Limb (tissue), 2 donors: ENCODE results near the gene ACCSL.

Source experiments
- DNase-seq, 2 donors: peaks; one replicate each; pipeline ENCODE4 v3.0.0-alpha.2; 2016; ENCODE audit errors: extremely low spot score in 2 of 2

ACCSL gene

DNA sequence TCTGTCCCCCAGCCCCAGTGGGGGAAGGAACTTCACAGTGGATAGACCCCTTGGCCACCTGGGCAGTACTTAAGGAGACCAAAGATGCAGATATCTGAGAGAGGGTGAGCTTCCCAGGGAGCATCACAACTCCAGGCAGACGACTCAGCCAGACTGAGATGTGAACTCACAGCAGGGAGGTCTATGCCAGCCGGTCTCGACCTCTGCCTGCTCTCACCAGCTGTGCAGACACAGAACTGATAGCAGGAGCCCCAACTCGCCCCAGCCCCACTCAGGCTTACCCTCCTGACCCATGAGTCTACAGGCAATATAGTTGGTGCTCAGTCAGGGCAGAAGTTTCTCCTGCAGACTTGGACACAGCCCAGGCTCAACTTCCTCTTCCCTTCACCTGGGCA, 29.7 kb upstream of the ACCSL start:
- DNase-seq: no peak

DNA sequence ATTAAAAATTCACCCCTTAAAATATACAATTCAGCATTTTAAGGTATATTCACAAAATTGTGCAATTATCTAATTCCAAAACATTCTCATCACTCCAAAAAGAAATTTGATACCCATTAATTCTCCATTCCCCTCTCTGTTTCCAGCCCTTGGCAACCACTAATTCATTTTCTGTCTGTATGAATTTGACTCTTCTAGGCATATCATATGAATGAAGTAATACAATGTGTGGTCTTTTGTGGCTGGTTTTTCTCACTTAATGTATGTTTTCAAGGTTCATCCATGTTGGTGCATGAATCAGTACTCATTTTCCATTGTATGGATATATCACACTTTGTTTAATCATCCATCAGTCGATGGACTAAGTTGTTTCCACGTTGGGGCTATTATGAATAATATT, 29.0 kb upstream of the ACCSL start:
- no peak for DNase-seq

DNA sequence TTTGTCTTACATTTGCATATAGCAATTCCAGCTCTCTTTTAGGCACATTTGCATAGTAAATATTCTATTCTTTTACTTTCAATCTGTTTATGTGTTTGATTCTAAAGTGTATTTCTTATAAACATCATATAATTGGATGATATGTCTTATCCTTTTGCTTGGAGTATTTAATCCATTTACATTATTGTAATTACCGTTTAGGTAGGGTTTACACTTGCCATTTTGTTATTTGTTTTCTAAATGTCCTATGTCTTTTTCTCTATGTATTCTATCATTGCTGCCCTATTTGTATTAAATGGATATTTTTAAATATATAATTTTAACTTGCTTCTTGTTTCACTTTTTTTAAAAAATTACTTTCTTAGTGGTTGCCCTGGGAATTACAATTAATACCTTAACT, 22.8 kb upstream of the ACCSL start:
- no peak for DNase-seq

DNA sequence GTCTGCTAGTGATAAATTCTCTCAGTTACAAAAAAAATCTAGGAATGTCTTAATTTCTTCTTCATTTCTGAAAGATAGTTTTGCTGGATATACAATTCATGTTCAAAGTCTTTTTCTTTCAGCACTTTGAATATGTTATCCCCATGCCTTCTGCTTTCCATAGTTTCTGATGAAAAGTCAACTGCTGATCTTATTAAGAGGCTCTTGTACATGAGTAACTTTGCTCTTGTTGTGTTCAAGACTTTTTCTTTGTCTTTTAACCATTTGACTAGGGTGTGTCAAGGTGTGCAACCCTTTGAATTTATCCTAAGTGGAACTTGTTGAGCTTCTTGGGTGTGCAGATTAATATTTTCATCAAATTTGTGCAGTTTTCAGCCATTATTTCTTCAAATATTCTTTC, 22.1 kb upstream of the ACCSL start:
- DNase-seq: no peak

DNA sequence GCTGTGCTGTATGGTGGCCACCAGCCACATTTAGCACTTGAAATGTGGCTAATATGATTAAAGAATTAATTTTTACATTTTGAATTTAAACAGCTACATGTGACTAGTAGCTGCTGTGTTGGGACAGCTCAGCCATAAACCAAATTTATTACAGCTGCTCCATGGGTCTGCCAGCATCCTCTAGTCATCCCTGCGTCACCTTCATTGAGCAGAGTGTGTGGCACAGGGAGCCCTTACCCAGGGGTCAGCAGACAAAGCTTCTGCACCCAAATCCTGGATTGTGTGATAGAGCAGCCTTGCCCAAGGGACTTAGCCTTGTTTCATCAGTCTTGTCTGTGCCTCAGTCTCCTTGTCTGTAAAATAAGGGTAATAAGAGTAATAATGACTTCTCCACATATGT, 19.4 kb upstream of the ACCSL start:
- no peak for DNase-seq

DNA sequence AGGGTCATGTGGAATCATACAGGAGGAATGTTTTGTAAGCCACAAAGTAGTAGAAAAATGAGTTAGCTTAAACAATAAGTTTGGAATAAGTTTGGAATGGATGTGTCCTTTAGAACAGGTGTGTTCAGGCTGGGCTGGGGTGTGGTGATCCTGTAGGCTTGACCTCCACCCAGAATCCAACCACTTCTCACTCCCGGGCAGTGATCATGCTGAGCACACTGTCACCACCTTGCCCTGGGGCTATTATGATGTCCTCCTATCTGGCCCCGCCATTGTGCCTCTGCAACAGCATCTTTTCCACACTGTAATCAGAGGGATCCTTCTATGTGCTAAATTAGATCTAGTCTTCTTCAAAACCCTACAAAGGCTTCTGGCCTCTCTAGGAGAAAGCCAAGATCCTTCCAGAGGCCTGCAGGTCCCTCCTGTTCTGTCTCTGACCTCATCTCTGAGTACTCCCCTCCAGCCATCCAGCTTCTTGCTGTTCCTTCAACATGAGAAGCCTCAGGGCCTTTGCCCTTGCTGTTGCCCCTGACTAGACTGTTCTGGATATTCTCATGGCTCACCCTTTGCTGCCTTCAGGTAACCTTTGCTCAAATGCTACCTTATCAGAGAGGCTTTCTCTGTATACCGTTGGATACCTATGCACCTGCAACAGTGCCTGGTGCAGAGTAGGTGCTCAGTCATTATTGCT, 18.8 kb upstream of the ACCSL start:
- no peak for DNase-seq

DNA sequence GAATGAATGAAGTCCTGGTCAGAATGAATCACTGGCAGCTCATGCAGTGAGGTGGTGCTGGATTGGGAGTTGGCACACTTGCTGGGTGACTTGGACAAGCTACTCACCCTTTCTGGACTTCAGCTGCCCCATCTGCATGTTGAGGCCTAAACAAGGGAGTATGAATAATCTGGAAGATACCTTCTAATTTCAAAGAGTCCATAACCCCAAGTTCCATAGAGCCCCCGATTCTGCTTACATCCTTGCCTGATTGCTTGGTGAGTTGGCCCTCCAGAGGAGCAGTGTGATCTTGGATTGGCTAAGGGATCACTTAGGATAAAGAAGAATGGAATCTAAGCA, 18.3 kb upstream of the ACCSL start:
- no peak for DNase-seq

DNA sequence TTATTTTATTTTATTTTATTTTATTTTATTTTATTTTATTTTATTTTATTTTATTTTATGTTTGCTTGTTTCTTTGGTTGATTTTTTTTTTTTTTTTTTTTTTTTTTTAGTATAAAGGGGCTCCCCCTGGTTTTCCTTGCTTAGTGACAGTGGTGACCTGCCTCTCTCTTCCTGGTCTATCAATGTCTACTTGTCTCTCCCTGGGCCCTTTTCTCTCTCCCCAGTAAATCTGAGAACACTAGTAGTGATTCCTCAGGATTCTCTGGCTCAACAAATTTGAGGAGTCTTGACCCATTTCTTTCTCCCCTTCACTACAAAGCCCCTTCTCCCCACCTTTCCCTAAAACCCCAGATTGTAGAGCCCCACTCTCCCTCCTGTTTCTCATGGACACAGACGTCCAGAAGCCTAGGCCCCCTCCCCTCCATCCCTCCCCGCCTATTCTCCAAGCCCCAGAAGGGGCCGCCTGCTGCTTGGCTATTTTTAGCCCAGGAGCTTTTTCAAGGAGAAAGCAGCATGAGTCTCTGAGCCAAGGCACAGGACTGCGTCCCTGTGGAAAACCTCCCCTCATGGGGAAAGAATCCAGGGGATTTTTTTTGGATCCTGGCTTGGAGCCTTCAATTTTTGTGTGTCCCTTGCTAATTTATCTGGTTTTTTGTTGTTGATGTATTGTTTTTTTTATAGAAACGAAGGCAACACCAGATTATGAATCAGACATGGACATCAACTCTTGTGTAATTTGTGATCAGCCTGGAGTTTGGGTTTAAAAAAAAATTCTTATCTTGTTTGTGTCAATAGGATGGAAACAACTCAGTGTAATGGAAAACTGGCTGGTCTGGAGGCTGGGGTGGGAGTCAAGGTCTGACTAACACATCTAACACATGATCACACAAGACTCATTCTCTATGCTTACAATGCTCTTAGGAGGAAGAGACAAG, 17.5 kb upstream of the ACCSL start:
- peak in 1 of 2 donors; percentile 24 for DNase-seq

DNA sequence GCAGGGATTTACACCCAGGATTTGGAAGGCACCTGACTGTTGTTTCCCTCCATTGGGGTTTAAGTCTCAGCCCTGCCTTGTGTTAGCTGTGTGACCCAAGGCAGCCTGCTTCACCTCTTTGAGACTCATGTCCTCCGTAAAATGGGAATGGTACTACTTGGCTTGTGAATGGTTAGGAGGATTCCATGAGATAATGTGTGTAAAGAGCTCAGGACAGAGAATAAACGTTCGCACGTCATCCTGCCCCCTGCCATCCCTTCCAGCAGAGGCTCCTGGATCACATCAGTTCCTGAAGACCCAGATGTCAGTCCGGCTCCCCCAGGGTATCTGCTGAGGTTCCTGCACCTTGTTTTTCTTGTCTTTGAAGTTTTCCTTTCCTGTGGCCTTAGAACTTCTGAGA, 16.8 kb upstream of the ACCSL start:
- no peak for DNase-seq

DNA sequence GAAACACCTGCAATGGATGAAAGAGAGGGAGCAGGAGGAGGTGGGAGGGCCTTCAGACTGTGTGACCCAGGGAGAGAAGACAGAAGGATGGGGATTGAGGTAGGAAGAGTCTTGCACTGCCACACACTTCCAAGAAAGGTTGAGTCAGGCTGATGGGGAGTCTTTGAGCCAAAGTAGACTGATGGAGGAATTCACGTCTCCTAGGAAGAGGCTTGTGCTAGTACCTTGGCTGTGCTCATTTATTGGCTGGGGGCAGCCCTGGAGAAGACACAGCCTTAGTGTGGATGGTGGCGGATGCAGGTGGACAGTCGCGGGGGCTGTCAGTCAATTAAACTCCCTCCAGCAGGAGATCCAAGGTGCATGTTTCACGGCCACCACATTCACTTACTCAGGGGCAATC, 16.2 kb upstream of the ACCSL start:
- no peak for DNase-seq

DNA sequence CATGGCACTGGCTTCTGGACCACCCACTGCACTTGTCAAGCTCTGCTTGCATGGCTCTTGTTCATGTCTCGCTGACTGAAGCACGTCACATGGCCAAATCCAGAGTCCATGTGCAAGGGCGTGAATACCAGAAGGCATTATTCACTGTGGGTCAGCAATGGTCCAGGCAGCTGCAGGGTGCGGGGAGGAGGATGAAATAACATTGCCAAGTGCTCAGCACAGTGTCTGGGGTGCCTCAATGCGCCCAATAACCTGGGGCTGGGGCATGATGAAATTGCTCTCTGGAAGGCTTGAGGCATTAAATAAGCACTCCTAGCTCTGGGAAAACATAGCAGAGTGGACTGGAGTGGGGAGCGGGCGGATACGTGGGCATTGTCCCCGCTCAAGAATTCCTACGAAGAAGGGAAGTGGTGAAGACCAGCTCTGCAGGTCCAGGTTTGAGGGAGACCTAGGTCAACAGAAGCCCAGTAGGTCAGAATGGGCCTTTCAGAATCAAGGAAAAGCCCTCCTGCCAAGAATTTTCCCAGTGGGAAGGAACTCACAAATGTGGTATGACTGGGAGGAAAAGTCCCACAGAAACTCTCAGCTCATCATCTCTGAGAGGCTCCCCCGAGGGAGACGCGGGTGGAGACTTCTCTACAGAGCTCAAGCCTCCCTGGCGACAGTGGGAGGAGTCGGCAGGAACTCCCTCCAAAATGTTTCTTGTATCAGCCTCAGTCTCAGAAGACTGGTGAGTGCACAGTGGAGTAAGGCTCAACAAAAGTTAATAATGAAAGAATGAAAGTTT, 15.3 kb upstream of the ACCSL start:
- DNase-seq: no peak

DNA sequence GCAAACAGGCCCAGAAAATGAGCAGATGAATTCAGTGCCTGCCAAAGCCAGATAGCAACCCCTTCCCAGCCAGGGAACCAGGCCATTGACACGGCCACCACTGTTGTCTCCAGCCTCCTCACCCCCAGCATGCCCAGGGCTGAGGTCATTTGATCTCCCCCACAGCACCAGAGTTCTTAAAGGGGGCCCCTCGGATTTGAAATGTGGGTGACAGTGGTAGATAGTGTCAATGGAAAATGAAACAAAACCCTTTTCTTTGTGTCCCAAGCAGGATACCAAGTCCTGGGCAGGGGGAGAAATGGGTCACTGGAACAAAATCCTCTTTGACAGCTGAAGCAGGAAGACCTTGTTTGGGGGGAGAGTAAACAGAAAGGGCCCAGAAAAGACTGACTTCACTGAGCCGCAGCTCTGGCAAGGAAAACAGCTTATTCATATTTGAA, 14.3 kb upstream of the ACCSL start:
- no peak for DNase-seq

DNA sequence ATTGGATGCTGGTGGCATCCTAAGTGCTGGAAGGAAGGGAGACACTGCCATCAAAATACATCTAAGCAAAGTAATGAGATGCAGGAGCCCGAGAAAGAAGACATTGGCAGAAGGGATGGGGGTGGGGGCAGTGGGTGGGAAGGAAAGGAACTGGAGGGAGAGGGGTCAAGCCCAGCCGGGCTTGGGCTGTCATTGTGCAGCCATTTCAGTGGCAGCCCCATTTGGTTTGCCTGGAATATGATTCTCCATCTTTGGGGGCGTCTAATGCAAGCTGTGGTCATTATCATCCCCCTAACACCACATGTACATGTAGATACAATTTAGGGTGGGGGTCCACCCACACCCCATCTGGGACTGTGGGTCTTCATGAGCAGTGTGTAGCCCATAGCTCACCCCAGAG, 13.9 kb upstream of the ACCSL start:
- DNase-seq: no peak

DNA sequence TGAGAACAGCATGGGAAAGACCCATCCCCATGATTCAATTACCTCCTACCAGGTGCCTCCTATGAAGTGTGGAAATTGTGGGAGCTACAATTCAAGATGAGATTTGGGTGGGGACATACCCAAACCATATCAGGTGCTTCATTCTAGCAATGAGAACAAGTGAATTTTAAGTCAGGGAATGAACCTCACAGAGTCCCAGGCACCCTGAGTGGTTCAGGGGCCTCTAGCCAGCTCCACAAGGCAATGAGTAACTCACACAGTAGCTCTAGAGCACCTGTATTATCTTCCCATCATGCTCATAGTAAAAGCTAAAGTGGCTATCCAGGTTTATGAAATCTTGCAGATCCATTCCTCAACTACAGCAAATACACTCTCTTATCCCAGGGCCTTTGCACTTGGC, 13.1 kb upstream of the ACCSL start:
- DNase-seq: no peak

DNA sequence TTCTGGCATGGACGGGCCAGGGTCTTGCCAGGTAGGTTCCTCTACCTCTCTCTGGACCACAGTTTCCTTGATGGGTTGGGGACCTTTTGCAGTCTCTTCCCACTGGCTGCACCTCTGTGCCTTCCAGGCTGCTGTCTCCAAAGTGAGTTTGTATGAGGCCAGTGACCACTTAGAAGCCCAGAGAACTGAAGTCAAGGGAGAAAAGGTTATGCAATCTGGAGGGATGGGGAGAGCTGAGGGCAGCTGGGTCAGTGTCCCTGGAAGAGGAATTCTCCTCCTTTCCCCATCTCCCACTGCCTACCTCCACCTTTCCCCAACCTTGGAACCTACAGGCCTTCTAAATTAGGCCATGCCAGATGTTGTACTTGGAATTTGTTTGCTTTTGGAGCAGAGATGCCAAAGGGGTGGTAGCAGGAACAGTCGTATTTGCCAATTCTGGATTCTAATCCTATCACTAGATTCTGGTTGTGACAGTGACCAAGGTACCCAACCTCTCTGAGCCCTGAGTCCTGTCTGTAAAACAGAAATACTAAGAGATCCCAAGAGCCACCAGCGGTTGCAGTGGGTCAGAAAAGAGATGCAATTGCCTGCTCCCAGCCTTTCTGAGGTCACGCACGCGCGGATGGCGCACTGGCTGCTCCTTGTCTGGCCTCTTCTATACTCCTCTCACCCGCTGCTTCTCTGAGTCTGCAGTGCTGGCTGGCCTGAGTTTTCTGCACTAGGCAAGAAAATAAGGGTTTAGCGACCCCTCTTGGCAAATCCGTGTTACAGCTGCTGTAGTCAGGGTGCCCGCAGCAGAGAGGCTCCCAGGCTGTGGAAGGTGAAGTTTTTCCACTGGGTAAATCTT, 10.7 kb upstream of the ACCSL start:
- peak; percentile 74 to 95 for DNase-seq

DNA sequence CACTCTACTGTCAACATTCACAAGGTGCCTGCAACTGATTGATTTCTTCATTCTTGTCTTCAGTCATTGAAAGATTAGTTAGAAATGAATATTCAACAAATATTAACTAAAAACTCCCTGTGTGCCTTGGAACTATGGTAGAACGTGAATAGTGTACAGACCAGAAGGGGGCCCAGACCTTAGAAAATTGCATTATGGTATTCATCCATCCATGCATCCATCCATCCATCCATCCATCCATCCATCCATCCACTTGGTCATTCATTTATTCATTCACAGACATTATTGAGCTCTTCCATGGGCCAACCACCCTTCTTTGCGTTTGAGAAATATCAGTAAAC, 10.2 kb upstream of the ACCSL start:
- no peak for DNase-seq

DNA sequence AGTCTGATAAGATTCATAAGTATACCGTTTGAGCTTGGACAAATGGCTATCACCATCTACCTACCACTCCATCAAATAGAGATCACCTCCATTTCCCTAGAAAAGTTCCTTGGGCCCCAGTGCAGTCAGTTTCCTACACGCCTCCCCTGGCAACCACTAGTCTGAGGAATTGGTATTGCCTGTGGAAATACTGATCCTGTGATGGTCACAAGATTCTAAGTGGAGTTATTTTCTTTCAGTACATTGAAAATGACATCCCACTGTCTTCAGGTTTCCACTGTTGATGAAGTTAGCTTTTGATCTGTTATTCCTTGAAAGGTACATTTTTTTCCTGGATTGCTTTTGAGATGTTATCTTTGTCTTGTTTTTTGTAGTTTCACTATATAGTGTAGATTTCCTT, 4.6 kb upstream of the ACCSL start:
- no peak for DNase-seq

DNA sequence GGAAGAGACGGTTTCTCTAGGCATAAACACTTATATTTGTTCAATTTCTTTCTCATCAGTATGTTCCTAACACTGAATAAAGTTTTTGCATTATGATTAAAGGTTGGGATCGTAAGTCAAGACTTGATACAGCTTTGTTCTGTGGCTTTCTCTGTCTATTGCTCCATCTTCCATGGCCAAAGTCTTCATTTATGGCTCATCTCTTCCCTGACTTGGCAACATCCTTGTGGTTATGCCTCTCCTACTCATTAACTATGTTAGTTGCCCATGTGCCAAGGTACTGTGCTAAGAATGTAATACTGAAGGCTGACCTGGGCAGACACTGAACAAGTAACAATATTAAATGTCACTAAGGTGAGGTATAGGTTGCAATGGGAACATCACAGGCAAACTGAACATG, 1.6 kb upstream of the ACCSL start:
- no peak for DNase-seq

DNA sequence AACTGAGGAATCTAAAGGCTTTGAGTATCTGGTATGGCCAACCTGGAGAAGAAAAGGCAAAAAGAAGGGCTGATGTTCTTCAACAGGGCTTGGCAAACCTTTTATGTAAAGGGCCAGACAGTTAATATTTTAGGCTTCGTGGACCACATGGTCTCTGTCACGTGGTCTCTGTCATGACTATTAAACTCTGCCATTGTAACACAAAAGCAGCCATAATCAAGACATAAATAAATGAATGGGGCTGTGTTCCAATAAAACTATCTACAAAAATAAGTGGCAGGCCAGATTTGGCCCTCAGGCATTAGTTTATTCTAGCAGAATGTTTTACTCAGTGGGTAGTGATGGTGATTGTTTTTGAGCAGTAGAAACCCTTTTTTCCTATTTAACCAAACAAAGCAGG, 483 bp upstream of the ACCSL start:
- DNase-seq: no peak

DNA sequence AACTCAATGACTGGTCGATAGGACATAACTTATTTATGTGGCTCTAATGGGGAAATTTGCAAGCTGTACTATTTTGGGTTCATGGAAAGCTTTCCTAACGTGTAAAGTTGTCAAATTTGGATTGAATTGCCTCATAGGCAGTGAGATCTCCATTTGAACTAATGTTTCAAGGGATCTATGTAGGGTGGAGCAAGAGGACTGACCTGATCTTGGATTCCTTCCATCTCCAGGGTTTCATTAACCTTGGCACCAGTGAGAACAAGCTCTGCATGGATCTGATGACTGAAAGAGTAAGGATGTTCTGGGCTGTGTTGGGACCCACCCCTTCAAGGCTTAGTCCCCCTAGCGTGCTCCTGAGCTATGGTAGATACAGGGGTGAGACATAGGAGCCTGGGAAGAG, 2.1 kb downstream of the ACCSL start:
- DNase-seq: no peak

DNA sequence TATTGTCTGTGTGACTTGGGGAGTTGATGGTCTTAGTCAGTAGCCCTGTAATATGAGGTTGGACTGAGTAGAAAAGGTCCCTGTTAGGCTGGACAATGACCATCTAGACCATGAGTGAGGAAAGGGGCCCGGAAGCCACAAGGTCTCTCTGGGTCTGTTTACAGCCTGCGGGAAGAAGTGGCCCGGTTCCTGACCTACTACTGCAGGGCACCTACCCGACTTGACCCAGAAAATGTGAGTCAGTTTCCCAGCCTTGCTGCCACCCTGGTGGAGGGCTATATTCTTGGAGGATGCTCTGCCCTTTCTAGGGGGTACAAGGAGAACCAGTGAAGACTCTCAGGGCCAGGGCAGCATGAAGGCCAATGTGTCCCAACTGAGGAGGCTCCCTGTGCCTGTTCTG, 3.4 kb downstream of the ACCSL start:
- no peak for DNase-seq

DNA sequence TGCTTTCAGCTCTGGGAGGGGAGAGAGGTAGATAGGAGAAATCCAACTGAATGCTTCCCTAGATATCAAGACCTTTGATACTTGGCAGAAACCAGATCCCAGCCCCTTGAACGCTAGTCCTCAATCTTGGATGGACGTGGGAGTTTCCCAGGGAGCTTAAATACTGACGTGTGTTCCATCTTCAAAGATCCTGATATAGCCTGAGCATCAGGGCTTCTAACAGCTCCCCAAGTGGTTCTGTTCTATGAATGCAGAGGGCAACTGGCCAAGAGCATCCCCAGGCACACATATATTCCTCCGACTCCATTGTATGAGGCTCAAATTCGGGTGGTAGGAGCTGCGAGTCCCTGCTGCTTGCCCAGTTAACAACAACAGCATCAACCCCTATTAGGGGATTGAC, 9.6 kb downstream of the ACCSL start:
- no peak for DNase-seq
